Mesothelial cell of epicardium (in vitro differentiated cells): ENCODE results near the gene NCOA7. TPM values are rescaled to one million over a fixed set of nuclear protein-coding genes. Genes with fewer than 3 reads are reported as not detected.
A peak's percentile ranks its signal among the peaks of the same experiment; 100 is the strongest.

Experiments
- DNase-seq, 2 experiments: peaks; one replicate each; pipeline ENCODE4 v3.0.0; 2021; ENCODE audit warnings: low spot score in 2 of 2; ENCODE audit not compliant: unreplicated experiment in 2 of 2
- H3K27ac Mint-ChIP-seq: 2 replicates; pipeline ENCODE4 v1.8.0; 2021; ENCODE audit warnings: mixed read lengths
- H3K27me3 Mint-ChIP-seq: 2 replicates; pipeline ENCODE4 v1.8.0; 2021; ENCODE audit warnings: low read depth, mixed read lengths
- H3K36me3 Mint-ChIP-seq: 2 replicates; pipeline ENCODE4 v1.8.0; 2021; ENCODE audit warnings: mixed read lengths
- H3K4me1 Mint-ChIP-seq: 2 replicates; pipeline ENCODE4 v1.8.0; 2021; ENCODE audit warnings: mixed read lengths
- H3K4me3 Mint-ChIP-seq: 2 replicates; pipeline ENCODE4 v1.8.0; 2021; ENCODE audit warnings: mild to moderate bottlenecking, moderate library complexity, mixed read lengths
- H3K9me3 Mint-ChIP-seq: 2 replicates; pipeline ENCODE4 v1.8.0; 2021; ENCODE audit warnings: mixed read lengths
- CTCF ChIP-seq: fragments of 200-600 bp; sonication (generic); IDR thresholded peaks from one replicate; pipeline ENCODE4 v1.5.0; 2021; ENCODE audit warnings: antibody characterized with exemption; ENCODE audit not compliant: unreplicated experiment
- total RNA-seq: library from RNA; stranded (reverse); gene quantifications from 3 replicates; pipeline ENCODE4 v1.2.1, GENCODE V29; 2021

Gene NCOA7
- total RNA-seq, 1 donor from 2014 or later: 52.4 TPM

GRCh38 chr6:125808060-125808459, 17.3 kb downstream of the NCOA7 start:
- Mint-ChIP-seq H3K27ac (no peak overlapping the region), H3K36me3 (no peaks in the 10 kb centered on the region), H3K9me3 (no peaks in the 10 kb centered on the region), H3K27me3 (no peaks in the 10 kb centered on the region), H3K4me3 (no peak overlapping the region), H3K4me1 (peaks cover 57% of the 10 kb centered on the region)
- no peak for TF ChIP-seq CTCF
- DNase-seq: no peak

- Mint-ChIP-seq H3K4me3 (no peak overlapping the region), H3K27ac (no peak overlapping the region), H3K9me3 (no peaks in the 10 kb centered on the region), H3K36me3 (no peaks in the 10 kb centered on the region), H3K4me1 (peaks cover 57% of the 10 kb centered on the region), H3K27me3 (no peaks in the 10 kb centered on the region)
- no peak for TF ChIP-seq CTCF
- no peak for DNase-seq
Measured at GRCh38 chr6:125808591-125808990, 17.8 kb downstream of the NCOA7 start.

GRCh38 chr6:125809570-125810170, 18.9 kb downstream of the NCOA7 start:
- no peak for DNase-seq
- H3K27me3 Mint-ChIP-seq: no peaks in the 10 kb centered on the region
- no peak overlapping the region for H3K4me3 Mint-ChIP-seq
- TF ChIP-seq CTCF: no peak
- H3K27ac Mint-ChIP-seq: peak overlapping the region; percentile 14
- H3K9me3 Mint-ChIP-seq: no peaks in the 10 kb centered on the region
- no peaks in the 10 kb centered on the region for H3K36me3 Mint-ChIP-seq
- H3K4me1 Mint-ChIP-seq: peaks cover 53% of the 10 kb centered on the region

- Mint-ChIP-seq H3K27ac (no peak overlapping the region), H3K9me3 (no peaks in the 10 kb centered on the region), H3K27me3 (no peaks in the 10 kb centered on the region), H3K36me3 (no peaks in the 10 kb centered on the region), H3K4me3 (no peak overlapping the region), H3K4me1 (peaks cover 59% of the 10 kb centered on the region)
- no peak for TF ChIP-seq CTCF
- DNase-seq: no peak
Measured at GRCh38 chr6:125810445-125810844, 19.7 kb downstream of the NCOA7 start.

- TF ChIP-seq CTCF: no peak
- no peak for DNase-seq
- H3K9me3 Mint-ChIP-seq: no peaks in the 10 kb centered on the region
- no peaks in the 10 kb centered on the region for H3K36me3 Mint-ChIP-seq
- no peak overlapping the region for H3K4me3 Mint-ChIP-seq
- peaks cover 65% of the 10 kb centered on the region for H3K4me1 Mint-ChIP-seq
- H3K27ac Mint-ChIP-seq: peak overlapping the region; percentile 60
- no peaks in the 10 kb centered on the region for H3K27me3 Mint-ChIP-seq
Measured at GRCh38 chr6:125811259-125811658, 20.5 kb downstream of the NCOA7 start.
